ENCODE data around the gene WDR35. TPM values are rescaled to one million over a fixed set of nuclear protein-coding genes. Genes with fewer than 3 reads are reported as not detected.

Gene WDR35
- total RNA-seq, 2 donors from 2014 or later = 6.7 to 8.9 TPM

DNA sequence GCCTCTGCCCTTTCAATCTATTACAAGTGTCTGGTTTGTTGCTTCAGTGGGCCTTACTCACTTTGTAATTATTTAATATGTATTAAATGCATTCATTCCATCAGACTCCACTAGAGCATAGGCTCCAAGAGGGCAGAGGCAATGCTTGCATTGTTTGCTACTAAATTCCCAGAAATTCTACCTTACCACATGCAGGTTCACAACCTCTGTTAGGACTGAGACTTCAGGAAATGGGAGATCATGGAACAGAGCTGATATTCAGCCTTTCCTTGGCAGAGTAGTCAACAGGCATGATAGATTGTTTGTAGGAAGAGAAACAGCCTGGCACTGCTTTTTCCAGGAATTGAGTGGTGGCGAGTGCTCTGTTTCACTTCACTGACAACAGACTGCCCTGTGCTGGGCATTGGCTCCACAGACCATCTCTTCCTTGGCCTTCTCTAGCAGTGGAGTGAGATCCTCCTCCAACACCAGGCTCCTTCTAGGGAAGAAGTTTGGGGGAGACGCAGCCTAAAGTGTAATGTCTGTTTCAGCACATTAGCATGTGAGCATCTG lies 28.8 kb upstream of the WDR35 start:
- Histone ChIP-seq H3K4me3 (no peak overlapping the region), H3K4me1 (no peaks in the 10 kb centered on the region), H3K27ac (peak overlapping the region in 1 of 4 donors; percentile 16), H3K27me3 (no peaks in the 10 kb centered on the region), H3K9me3 (no peaks in the 10 kb centered on the region), H3K36me3 (replicated peaks in 1 of 2; ENCODE audit: insufficient read depth in 1 of 2, low read depth in 2 of 2) (no peaks in the 10 kb centered on the region)
- TF ChIP-seq, protein P1, sequence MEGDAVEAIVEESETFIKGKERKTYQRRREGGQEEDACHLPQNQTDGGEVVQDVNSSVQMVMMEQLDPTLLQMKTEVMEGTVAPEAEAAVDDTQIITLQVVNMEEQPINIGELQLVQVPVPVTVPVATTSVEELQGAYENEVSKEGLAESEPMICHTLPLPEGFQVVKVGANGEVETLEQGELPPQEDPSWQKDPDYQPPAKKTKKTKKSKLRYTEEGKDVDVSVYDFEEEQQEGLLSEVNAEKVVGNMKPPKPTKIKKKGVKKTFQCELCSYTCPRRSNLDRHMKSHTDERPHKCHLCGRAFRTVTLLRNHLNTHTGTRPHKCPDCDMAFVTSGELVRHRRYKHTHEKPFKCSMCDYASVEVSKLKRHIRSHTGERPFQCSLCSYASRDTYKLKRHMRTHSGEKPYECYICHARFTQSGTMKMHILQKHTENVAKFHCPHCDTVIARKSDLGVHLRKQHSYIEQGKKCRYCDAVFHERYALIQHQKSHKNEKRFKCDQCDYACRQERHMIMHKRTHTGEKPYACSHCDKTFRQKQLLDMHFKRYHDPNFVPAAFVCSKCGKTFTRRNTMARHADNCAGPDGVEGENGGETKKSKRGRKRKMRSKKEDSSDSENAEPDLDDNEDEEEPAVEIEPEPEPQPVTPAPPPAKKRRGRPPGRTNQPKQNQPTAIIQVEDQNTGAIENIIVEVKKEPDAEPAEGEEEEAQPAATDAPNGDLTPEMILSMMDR (IDR thresholded peaks at IDR 0.05) = no peak
- TF ChIP-seq POLR2A (IDR thresholded peaks at IDR 0.05) = no peak
- intact Hi-C loops (cut with DNase I) = no loop called here
- ATAC-seq = no peak
- WGBS, 2 donors = 75 to 84% methylated on average over 2 of the region's 2 CpGs
- no peak for DNase-seq

DNA sequence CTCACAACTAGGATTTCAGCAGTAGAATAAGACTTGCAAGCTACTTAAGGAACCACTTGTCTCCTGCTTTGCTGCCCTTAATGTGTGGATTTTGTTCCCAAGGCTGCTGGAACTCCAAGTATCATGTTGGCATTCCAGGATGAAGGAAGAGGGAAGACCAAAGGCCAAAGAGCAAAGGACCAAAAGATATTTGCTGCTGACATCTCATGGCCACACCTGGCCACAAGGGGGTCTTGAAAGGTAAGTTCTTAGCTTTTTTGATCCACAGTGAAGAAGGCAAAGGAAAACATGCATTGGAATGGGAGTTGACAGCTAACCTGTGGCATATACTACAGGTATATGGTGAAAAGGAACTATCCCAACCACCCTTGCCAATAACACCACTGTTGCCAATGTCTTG lies 26.4 kb upstream of the WDR35 start:
- Histone ChIP-seq H3K9me3 (no peaks in the 10 kb centered on the region), H3K4me3 (no peak overlapping the region), H3K4me1 (peaks cover 12% of the 10 kb centered on the region), H3K27ac (no peak overlapping the region), H3K36me3 (replicated peaks in 1 of 2; ENCODE audit: insufficient read depth in 1 of 2, low read depth in 2 of 2) (no peaks in the 10 kb centered on the region), H3K27me3 (peaks cover 0 to 5% of the 10 kb centered on the region in 2 donors)
- intact Hi-C loops (cut with DNase I) = no loop called here
- no peak for ATAC-seq
- DNase-seq = no peak
- TF ChIP-seq, protein P1 (IDR thresholded peaks at IDR 0.05) = peak in 1 of 7 experiments; percentile 2
- no peak for TF ChIP-seq POLR2A (IDR thresholded peaks at IDR 0.05)

DNA sequence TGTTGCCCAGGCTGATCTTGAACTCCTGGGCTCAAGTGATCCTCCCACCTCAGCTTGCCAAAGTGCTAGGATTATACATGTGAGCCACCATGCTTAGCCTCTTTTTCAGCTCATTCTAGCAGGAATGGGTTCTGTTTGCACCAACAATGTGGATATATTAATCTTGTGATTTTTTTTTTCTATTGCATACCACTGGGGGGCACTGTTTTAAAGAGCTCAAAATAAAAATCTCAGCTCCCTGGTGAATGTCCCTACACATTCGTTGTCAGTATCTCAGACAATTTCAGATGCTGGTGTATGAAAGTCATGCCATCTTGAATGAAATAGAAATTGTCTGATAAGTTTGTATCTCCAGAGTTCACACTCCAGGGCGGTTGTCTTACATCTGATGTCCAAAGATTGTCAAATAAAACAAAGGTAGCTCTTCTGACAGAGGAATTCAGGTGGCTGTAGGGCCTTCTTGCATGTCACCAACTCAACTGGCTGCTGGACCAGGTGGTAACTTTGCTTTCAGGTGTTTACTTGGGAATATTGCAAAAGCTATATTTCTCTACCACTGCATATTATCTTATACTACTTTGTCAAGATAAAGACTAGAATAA lies 25.7 kb upstream of the WDR35 start:
- ATAC-seq (peak; percentile 51), DNase-seq (no peak)
- Histone ChIP-seq H3K4me3 (no peak overlapping the region), H3K4me1 (peaks cover 12% of the 10 kb centered on the region), H3K9me3 (no peaks in the 10 kb centered on the region), H3K36me3 (replicated peaks in 1 of 2; ENCODE audit: insufficient read depth in 1 of 2, low read depth in 2 of 2) (no peaks in the 10 kb centered on the region), H3K27ac (no peak overlapping the region), H3K27me3 (peaks cover 0 to 5% of the 10 kb centered on the region in 2 donors)
- TF ChIP-seq, protein P1 (IDR thresholded peaks at IDR 0.05) = peak; percentile 30 to 69 (median 63)
- TF ChIP-seq POLR2A (IDR thresholded peaks at IDR 0.05) = no peak
- intact Hi-C loops (cut with DNase I) = no loop called here
- 7% methylated on average over 2 of the region's 2 CpGs for WGBS, 2 donors

DNA sequence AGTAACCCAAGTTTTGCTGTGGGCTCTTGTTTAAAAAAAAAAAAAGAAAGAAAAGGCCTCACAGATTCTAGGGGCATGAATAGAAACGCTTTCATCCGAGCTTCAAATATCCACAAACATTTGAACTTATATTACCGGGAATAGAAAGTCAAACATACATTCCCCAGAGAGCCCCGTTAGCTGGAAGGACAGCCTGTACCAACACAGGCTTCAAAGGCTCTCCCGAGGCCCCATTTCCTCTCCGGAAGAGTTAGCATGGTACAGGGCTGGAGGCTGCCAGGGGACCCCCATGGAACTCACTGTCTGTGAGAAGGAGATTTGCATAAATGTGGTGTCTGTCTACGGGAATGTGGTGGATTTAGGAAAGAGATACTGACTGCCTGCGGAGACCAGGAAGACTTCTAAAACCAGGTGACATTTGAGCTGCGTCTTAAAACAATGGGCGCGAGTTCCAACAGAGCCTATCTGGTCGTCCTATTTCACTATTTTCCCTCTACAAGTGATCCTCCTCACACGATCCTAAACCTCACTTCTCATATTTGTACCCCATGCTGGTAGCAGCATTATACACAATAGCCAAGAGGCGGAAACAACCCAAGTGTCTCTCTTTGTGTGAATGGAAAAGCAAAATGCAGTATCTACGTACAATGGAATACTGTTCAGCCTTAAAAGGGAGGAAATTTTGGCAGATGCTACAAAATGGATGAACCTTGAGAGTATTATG lies 23.4 kb upstream of the WDR35 start:
- no peak for TF ChIP-seq POLR2A (IDR thresholded peaks at IDR 0.05)
- TF ChIP-seq, protein P1 (IDR thresholded peaks at IDR 0.05) = no peak
- Histone ChIP-seq H3K4me3 (no peak overlapping the region), H3K9me3 (no peaks in the 10 kb centered on the region), H3K36me3 (replicated peaks in 1 of 2; ENCODE audit: insufficient read depth in 1 of 2, low read depth in 2 of 2) (no peaks in the 10 kb centered on the region), H3K27ac (no peak overlapping the region), H3K4me1 (peaks cover 12% of the 10 kb centered on the region), H3K27me3 (peaks cover 0 to 5% of the 10 kb centered on the region in 2 donors)
- 52 to 66% methylated on average over 15 of the region's 15 CpGs for WGBS, 2 donors
- peak; percentile 5 for ATAC-seq
- DNase-seq = no peak
- intact Hi-C loops (cut with DNase I) = loop anchor here (5.0 kb wide), 1 partner anchor 84 kb away; no protein-coding TSS in a partner anchor

All from body of pancreas (tissue), 4 donors.